Measurements from ENCODE around the gene RAB10. TPM values are rescaled to one million over a fixed set of nuclear protein-coding genes. Genes with fewer than 3 reads are reported as not detected.
"Not testable (repeated sequence)": the region's sequence is repeated elsewhere in the genome, so short reads cannot be mapped to it uniquely, and the experiment has no call there.

Gene RAB10
- total RNA-seq, 2 donors from 2014 or later, result 70.9 to 86.7 TPM

DNA sequence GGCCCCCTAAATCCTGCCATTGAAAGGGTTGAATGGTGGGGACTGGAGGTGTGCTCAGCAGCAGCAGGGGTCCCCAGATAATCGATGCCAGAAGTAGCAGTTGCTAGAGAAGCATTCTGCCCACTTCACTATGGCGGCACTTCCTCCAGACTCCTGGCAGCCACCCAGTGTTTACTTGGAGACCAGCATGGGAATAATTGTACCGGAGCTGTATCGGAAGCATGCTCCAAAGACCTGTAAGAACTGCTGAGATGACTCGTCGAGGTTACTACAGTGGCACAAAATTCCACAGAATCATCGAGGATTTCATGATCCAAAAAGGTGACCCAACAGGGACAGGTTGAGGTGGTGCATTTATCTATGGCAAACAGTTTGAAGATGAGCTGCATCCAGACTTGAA, 128.0 kb downstream of the RAB10 start:
- H3K4me3 ChIP-seq, result no peak overlapping the region
- H3K9me3 ChIP-seq, result no peaks in the 10 kb centered on the region
- TF ChIP-seq, protein P1, sequence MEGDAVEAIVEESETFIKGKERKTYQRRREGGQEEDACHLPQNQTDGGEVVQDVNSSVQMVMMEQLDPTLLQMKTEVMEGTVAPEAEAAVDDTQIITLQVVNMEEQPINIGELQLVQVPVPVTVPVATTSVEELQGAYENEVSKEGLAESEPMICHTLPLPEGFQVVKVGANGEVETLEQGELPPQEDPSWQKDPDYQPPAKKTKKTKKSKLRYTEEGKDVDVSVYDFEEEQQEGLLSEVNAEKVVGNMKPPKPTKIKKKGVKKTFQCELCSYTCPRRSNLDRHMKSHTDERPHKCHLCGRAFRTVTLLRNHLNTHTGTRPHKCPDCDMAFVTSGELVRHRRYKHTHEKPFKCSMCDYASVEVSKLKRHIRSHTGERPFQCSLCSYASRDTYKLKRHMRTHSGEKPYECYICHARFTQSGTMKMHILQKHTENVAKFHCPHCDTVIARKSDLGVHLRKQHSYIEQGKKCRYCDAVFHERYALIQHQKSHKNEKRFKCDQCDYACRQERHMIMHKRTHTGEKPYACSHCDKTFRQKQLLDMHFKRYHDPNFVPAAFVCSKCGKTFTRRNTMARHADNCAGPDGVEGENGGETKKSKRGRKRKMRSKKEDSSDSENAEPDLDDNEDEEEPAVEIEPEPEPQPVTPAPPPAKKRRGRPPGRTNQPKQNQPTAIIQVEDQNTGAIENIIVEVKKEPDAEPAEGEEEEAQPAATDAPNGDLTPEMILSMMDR (IDR thresholded peaks at IDR 0.05), result no peak
- DNase-seq (ENCODE audit: low spot score), result no peak
- H3K27ac ChIP-seq, result no peak overlapping the region
- no peaks in the 10 kb centered on the region for H3K27me3 ChIP-seq
- H3K36me3 ChIP-seq, result no peaks in the 10 kb centered on the region
- H3K4me1 ChIP-seq, result no peaks in the 10 kb centered on the region

DNA sequence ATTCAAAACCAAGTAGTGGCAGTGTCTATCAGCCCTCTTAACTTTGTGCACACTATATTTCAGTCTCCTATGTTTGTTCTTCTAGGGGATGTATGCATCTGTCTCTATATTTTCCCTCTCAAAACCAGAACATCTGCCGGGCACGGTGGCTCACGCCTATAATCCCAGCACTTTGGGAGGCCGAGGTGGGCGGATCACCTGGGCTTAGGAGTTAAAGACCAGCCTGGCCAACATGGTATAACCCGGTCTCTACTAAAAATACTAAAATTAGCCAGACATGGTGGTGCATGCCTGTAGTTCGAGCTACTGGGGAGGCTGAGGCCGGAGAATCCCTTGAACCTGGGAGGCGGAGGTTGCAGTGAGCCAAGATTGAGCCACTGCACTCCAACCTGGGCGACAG, 129.1 kb downstream of the RAB10 start:
- Histone ChIP-seq H3K9me3 (no peaks in the 10 kb centered on the region), H3K4me3 (no peak overlapping the region), H3K27ac (no peak overlapping the region), H3K4me1 (no peaks in the 10 kb centered on the region), H3K27me3 (no peaks in the 10 kb centered on the region), H3K36me3 (no peaks in the 10 kb centered on the region)
- TF ChIP-seq, protein P1 (IDR thresholded peaks at IDR 0.05), result no peak
- DNase-seq (ENCODE audit: low spot score), result no peak

GRCh38 chr2:26164231-26164630, 130.3 kb downstream of the RAB10 start:
- Histone ChIP-seq H3K4me3 (no peak overlapping the region), H3K27ac (peak overlapping the region; percentile 59 to 65), H3K4me1 (no peaks in the 10 kb centered on the region), H3K36me3 (no peaks in the 10 kb centered on the region), H3K9me3 (no peaks in the 10 kb centered on the region), H3K27me3 (no peaks in the 10 kb centered on the region)
- TF ChIP-seq, protein P1 (IDR thresholded peaks at IDR 0.05), result no peak
- no peak for DNase-seq (ENCODE audit: low spot score)

DNA sequence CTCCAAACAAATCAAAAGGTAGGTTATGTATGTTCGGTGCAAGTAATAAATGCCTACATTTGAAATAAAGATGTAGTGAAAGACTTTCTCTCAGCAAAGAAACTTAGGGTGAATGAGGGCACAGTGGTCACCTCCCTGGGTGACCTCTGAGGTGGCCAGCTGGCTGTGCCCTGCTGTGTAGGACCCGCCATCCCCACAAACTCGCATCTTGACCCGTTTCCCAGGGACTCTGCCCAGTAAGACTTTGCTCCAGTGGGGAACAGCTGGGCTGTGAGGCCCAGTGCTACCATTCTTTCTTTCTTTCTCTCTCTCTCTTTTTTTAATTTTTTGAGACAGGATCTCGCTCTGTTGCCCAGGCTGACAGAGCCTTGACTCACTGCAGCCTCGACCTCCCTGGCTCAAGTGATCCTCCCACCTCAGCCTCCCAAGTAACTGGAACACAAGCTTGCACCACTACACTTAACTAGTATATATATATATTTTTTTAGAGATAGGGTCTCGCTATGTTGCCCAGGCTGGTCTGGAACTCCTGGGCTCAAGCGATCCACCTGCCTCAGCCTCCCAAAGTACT, 130.8 kb downstream of the RAB10 start:
- peak overlapping the region; percentile 59 to 65 for H3K27ac ChIP-seq
- no peak overlapping the region for H3K4me3 ChIP-seq
- H3K4me1 ChIP-seq, result no peaks in the 10 kb centered on the region
- no peaks in the 10 kb centered on the region for H3K9me3 ChIP-seq
- DNase-seq (ENCODE audit: low spot score), result no peak
- TF ChIP-seq, protein P1 (IDR thresholded peaks at IDR 0.05), result no peak
- no peaks in the 10 kb centered on the region for H3K36me3 ChIP-seq
- no peaks in the 10 kb centered on the region for H3K27me3 ChIP-seq

DNA sequence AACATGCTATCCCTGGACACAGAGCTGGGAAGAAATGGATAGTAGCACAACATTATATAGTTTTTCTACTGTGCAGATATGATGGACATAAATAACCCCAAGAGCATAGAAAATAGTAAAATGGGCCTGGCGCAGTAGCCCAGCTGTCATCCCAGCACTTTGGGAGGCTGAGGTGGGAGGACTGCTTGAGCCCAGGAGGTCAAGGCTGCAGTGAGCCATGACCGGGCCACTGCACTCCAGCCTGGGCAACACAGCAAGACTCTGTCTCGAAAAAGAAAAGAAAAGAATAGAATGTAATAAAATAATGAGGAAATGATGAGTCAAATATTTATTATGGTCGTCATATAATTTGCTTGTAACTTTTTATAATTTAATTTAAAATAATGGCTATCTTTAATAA, 131.5 kb downstream of the RAB10 start:
- DNase-seq (ENCODE audit: low spot score), result no peak
- Histone ChIP-seq H3K27ac (no peak overlapping the region), H3K27me3 (no peaks in the 10 kb centered on the region), H3K9me3 (no peaks in the 10 kb centered on the region), H3K4me3 (no peak overlapping the region), H3K4me1 (no peaks in the 10 kb centered on the region), H3K36me3 (no peaks in the 10 kb centered on the region)
- TF ChIP-seq, protein P1 (IDR thresholded peaks at IDR 0.05), result no peak

DNA sequence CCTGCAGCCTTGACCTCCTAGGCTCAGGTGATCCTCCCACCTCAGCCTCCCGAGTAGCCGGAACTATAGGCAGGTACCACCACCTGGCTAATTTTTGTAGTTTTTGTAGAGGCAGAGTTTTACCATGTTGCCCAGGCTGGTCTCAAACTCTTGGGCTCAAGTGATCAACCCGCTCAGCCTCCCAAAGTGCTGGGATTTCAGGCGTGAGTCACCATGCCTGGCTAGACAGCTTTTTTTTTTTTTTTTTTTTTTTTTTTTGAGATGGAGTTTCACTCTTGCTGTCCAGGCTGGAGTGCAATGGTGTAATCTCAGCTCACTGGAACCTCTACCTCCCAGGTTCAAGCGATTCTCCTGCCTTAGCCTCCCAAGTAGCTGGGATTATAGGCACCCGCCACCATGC, 132.7 kb downstream of the RAB10 start:
- H3K4me1 ChIP-seq; DNase-seq (ENCODE audit: low spot score); H3K36me3 ChIP-seq; H3K27me3 ChIP-seq; H3K4me3 ChIP-seq; H3K9me3 ChIP-seq; H3K27ac ChIP-seq: not testable (repeated sequence)
